GM19099 (cell line): Measurements from ENCODE around the gene SOX30.

Experiments used
- POLR2A ChIP-seq: IDR thresholded peaks from 3 replicates; pipeline ENCODE4 v1.6.1; 2011; ENCODE audit warnings: low read depth; ENCODE audit not compliant: insufficient read length; ENCODE audit errors: extremely low read depth

The SOX30 gene

DNA sequence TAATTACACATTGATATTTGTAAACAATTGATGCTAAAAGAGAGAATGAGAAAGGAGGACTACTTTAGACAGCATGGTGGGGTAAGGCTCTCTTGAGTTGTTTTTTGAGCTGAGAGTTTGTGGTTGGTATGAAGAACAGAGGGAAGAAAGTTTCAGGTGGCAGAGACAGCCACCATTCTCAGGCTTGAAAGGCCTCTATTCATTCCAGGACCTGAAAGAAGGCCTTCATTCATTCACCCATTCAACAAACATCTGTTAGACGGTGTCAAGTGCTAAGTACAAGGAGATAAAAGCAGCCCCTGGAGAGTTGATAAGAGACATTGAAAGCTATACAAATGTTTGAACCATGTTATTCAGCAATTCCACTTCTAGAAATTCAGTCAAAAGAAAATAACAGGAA, 55.0 kb downstream of the SOX30 start:
- TF ChIP-seq POLR2A = no peak

GRCh38 chr5:157596487-157596886, 55.8 kb downstream of the SOX30 start:
- TF ChIP-seq POLR2A = peak; percentile 15

DNA sequence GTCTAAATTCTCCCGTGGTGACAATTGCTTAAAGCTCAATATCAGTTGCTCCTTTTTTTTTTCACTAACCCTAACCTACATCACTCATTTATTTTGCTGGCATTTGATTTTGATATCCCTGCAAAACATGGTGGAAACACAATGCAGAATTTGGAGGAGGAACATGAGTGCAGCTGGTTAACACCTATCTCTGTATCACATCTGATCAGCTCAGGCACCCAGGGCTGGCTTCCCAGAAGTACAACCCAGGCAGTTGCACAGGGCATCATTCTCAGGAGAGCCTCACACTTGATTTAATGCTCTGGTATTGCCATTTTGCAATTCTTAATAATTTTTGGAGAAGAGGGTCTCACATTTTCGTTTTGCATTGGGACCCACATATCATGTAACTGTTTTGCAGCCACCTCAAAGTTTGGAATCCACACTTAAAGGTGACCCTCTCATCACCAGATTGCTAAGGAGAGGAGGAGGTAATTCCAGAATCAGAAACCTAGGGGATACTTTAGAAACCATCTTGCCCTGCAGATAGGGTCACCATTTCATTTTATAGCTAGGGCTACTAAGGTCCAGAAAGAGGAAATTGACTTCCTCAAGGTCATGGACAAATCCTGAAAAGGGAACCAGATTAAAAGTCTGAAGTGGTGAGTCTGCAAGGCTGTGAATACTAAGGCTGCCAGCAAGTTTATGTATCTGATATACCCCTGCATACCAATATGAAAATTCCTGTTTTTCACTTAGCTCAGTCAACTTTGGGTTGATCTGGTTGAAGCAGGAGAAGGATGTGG, 57.4 kb downstream of the SOX30 start:
- TF ChIP-seq POLR2A = no peak

- TF ChIP-seq POLR2A = no peak
Observed at GRCh38 chr5:157594257-157594656, 58.0 kb downstream of the SOX30 start.

GRCh38 chr5:157593052-157593757, 59.0 kb downstream of the SOX30 start:
- no peak for TF ChIP-seq POLR2A

- TF ChIP-seq POLR2A = no peak
Observed at GRCh38 chr5:157592594-157592993, 59.6 kb downstream of the SOX30 start.

- no peak for TF ChIP-seq POLR2A
Observed at GRCh38 chr5:157590478-157590877, 61.8 kb downstream of the SOX30 start.

DNA sequence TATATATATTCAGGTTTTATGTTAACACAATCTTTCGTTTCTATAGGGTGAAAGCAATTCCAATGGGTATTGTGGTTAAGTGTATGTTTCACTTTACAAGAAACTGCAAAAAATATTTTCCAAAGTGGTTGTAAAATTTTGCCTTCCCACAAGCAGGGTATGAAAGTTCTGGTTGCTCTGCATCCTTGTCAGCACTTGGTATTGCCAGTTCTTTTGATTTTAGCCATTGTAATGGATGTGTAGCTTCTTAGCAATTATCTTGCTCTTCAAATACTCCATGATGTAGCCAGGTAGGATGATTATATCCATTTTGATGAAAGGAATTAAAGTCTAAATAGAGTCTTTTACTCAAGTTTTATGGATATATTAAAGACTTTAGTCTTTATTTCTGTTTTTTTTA, 67.6 kb downstream of the SOX30 start:
- no peak for TF ChIP-seq POLR2A

DNA sequence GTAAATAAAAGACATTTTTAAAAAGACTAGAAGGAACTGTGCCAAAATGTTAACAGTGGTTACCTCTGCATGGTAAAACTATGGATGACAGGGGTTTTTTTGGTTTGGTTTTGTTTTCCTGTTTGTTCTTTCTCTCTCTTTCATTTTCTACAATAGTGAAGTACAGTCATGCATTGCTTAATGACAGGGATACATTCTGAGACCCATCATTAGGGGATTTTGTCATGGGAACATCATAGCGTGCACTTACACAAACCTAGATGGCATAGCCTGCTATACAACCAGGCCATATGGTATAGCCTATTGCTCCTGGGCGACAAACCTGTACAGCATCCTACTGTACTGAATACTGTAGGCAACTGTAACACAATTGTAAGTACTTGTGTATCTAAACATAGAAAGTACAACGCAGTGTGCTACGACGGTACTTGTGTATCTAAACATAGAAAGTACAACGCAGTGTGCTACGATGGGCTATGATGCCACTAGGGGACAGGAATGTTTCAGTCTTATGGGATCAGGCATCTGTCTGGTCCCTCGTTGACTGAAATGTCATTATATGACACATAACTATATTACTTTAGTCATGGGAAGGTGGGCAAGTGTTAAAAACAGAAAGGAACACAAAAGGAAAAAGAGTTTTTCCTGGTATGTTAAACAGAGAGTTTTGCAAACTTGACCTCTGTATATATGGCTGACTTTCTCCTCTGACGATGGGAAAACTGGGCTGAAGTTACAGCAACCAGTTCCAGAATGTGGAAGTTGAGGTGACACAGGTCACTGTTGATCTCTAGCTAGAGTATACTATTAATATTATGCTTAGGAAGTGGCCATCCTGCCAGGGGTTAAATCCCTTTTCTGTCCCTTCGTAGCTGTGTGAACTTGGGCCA, 69.3 kb downstream of the SOX30 start:
- no peak for TF ChIP-seq POLR2A

GRCh38 chr5:157581901-157582300, 70.3 kb downstream of the SOX30 start:
- no peak for TF ChIP-seq POLR2A

GRCh38 chr5:157578079-157578780, 74.0 kb downstream of the SOX30 start:
- TF ChIP-seq POLR2A = no peak

- TF ChIP-seq POLR2A = no peak
Observed at GRCh38 chr5:157576678-157577077, 75.6 kb downstream of the SOX30 start.
